GM23248 (cell line): ENCODE measurements around the gene FMNL3.

ENCODE experiments used
- EZH2 ChIP-seq: fragments of 200-600 bp; sonication (generic); IDR thresholded peaks from 2 replicates; pipeline ENCODE4 v1.6.1; 2018; ENCODE audit warnings: antibody characterized with exemption, mild to moderate bottlenecking; ENCODE audit not compliant: insufficient read depth, poor library complexity, severe bottlenecking
- EZH2phosphoT487 ChIP-seq: fragments of 200-600 bp; sonication (generic); IDR thresholded peaks from 2 replicates; pipeline ENCODE4 v1.6.1; 2018; ENCODE audit warnings: antibody characterized with exemption, moderate library complexity, mild to moderate bottlenecking, low read depth; ENCODE audit not compliant: insufficient read depth

DNA sequence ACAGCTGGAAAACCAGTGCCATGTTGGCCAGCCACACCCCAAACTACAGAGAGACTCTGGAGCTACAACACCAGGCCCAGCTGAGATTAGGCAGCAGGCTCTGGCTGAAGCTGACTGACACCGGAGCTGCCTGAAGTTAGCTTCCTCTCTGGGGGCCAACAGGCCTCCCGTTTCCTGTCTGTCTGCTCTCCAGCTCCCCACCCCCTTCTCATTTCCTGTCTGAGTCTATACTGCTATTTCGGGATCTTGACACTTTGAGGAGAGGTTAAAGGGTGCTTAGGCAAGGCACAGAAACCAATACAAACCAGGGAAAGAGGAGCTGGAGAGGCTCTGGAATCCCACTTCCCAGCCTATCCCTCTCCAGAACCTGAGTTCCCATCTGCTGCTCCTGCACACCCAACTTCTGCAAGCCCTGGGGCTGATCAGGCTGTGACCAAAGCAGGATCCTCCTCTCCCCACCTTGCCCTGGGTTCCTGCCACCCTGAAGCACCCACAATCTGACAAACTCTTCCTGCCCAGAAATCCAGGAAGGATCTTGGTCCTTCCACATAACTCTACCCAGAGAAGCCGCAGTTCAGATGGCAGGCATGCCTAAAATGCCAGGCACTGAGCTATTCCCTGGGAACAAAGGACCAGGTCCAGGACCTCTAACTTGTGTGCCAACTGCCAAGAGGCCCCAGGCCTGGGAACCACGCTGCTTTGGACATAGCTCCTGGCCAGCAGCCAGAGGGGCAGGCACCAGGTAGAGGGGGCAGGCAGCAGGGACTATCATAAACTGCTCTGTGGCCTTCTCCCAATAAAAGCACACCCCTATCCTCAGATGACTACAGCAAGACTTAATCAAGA, 44.0 kb downstream of the FMNL3 start:
- TF ChIP-seq EZH2 (no peak), EZH2phosphoT487 (no peak)
